Bone marrow (tissue), 2 donors: ENCODE results near the gene SEC23A.

Experiments
- DNase-seq, 2 donors: peaks; one replicate each; lab custom pipeline; 2025; lab: John Stamatoyannopoulos, UW

SEC23A gene

GRCh38 chr14:38989922-38990546 lies 113.0 kb downstream of the SEC23A start:
- peak in 1 of 2 donors; percentile 49 for DNase-seq

- DNase-seq, result no peak
These were observed 115.3 kb downstream of the SEC23A start for GRCh38 chr14:38987781-38988180.

DNA sequence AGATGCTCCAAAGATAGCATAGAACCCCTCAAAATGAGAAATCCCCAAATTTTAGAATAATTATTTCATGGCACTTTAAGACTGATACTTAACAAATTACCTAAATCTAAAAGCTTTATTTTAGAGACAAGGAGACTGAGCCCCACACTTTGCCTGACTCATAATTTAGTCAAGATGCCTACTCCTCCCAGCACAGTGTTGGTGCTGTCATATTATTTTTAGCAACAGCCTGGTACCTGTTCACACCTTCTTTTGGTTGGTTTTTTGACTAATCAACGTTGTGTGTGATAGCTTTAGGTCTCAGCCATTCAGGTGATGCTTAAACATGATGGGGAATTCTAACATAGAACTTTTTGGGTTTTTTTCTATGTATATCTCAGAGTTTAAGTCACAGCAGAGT lies 120.2 kb downstream of the SEC23A start:
- DNase-seq, result no peak

DNA sequence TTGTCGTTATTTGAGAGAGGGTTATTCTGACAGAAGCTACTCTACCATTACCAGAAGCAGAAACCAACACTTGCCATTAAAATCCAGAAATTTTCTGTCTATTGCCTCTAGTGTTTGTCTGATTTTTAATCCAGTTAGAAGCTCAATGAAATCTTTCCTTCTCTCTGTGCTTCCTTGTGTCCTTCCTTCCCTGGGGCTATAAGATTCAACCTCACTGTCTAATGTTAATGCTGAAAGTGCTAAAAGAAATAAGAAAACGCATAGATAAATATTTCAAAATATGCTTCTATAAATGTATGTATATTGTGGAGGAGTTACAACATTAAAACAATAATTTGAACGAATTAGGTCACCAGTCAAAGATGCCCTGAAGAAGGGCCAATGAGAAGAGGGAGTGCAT lies 120.8 kb downstream of the SEC23A start:
- no peak for DNase-seq
